Bronchial epithelial cell (primary cell): ENCODE measurements around the gene TAF13. TPM values are rescaled to one million over a fixed set of nuclear protein-coding genes. Genes with fewer than 3 reads are reported as not detected.

Experiments
- DNase-seq: peaks from one replicate; pipeline ENCODE4 v3.0.0-alpha.2; 2010; ENCODE audit warnings: low read depth
- FAIRE-seq: peaks from 2 replicates; lab custom pipeline; 2011; peaks lifted over from hg19 to GRCh38; lab: Jason Lieb, UNC
- H3K27me3 ChIP-seq: 2 replicates; pipeline ENCODE4 v1.5.1; 2011; ENCODE audit warnings: low read length; ENCODE audit not compliant: control insufficient read depth, insufficient read depth
- H3K36me3 ChIP-seq: 2 replicates; pipeline ENCODE4 v1.5.1; 2011; ENCODE audit warnings: low read length; ENCODE audit not compliant: control insufficient read depth, insufficient read depth
- H3K4me3 ChIP-seq: 2 replicates; pipeline ENCODE4 v1.5.1; 2011; ENCODE audit warnings: mild to moderate bottlenecking, low read depth, low read length, control low read depth
- total RNA-seq: library from RNA; depleted of rRNA; stranded (reverse); fragments of >200 nt; gene quantifications from 2 replicates; pipeline ENCODE4 v1.2.1, GENCODE V29; 2014
- TF ChIP-seq, protein P1 (sequence below): IDR thresholded peaks from 2 replicates; pipeline ENCODE4 v1.5.1; 2011; ENCODE audit warnings: mild to moderate bottlenecking, moderate library complexity, low read length, control low read depth, inconsistent platforms; ENCODE audit not compliant: insufficient read depth, severe bottlenecking

TAF13 gene
- total RNA-seq, 1 donor from 2014 or later, result 96.9 TPM

DNA sequence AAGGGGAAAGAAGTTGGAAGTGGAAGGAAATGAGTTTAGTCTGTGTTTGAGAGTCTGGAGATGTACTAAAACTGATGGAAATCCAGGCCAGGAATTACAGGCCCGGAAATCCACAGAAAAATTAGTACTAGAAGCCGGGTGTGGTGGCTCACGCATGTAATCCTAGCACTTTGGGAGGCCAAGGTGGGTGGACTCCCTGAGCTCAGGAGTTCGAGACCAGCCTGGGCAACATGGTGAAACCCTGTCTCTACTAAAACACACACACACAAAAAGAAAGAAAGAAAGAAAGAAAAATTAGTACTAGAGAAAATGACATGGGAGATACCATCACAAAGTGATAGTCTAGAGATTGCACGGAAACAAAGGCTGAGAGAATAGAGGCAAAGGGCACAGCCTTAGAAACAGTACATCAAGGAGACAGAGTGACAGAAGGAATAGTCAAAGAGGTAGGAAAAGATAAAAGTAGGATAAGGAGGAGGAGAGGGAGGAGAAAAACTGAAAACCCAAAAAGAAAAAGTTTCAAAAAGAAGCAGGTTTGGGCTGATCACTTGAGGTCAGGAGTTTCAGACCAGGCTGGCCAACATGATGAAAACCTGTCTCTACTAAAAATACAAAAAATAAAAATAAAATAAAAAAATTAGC is 4.8 kb upstream of the TAF13 start:
- DNase-seq (no peak), FAIRE-seq (no peak)
- H3K36me3 ChIP-seq, result no peaks in the 10 kb centered on the region
- TF ChIP-seq, protein P1, sequence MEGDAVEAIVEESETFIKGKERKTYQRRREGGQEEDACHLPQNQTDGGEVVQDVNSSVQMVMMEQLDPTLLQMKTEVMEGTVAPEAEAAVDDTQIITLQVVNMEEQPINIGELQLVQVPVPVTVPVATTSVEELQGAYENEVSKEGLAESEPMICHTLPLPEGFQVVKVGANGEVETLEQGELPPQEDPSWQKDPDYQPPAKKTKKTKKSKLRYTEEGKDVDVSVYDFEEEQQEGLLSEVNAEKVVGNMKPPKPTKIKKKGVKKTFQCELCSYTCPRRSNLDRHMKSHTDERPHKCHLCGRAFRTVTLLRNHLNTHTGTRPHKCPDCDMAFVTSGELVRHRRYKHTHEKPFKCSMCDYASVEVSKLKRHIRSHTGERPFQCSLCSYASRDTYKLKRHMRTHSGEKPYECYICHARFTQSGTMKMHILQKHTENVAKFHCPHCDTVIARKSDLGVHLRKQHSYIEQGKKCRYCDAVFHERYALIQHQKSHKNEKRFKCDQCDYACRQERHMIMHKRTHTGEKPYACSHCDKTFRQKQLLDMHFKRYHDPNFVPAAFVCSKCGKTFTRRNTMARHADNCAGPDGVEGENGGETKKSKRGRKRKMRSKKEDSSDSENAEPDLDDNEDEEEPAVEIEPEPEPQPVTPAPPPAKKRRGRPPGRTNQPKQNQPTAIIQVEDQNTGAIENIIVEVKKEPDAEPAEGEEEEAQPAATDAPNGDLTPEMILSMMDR, result no peak
- H3K27me3 ChIP-seq, result no peaks in the 10 kb centered on the region
- H3K4me3 ChIP-seq, result no peak overlapping the region

DNA sequence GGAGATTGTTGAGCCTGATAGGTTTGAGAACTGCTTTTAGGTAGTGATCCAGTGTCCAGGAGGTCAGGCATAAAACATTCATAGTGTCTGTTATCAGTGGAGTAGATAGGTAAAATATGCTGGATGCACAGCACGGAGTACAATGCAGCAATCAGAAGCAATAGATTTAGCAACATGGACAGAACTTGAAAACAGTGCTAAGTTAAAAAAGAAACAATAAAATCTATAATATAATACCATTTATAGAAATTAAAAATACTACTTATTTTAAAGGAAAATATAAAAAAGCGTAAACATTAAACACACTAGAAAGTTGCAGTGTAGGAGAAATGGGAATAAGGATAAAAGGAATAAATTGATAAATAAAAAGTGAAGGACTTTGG is 3.4 kb upstream of the TAF13 start:
- TF ChIP-seq, protein P1, result no peak
- no peak for DNase-seq
- Histone ChIP-seq H3K4me3 (no peak overlapping the region), H3K27me3 (no peaks in the 10 kb centered on the region), H3K36me3 (no peaks in the 10 kb centered on the region)
- FAIRE-seq, result no peak

DNA sequence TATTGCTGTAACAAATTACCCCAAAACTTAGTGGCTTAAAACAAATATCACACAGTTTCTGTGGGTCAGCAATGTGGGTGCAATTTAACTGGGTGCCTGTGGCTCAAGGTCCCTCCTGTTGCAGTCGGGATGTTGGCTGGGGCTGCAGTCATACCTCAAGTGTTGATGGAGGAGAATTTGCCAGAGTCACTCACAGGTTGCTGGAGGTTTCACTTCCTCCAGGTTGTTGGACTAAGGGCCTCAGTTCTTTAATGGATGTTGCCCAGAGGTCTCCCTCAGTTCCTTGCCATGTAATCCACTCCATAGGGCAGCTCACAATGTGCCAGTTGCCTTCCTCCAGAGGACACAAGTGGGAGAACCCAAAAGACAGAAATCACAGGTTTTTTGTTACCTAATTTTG is 2.5 kb upstream of the TAF13 start:
- no peaks in the 10 kb centered on the region for H3K27me3 ChIP-seq
- FAIRE-seq, result no peak
- TF ChIP-seq, protein P1, result no peak
- H3K36me3 ChIP-seq, result no peaks in the 10 kb centered on the region
- DNase-seq, result no peak
- H3K4me3 ChIP-seq, result no peak overlapping the region

DNA sequence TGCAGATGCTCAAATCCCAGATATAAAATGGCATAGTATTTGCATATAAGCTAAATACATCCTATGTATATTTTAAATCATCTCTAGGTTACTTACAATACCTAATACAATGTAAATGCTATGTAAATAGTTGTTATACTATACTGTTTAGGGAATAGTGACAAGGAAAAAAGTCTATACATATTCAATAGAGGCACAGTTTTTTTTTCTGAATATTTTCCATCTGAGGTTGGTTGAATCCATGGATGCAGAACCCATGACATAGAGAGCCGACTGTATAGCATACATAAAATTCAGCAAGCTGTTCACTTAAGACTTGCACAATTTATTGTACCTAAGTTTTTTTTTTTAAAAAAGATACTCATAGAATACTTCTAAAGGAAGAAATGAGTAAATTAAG is 6.5 kb downstream of the TAF13 start:
- peaks cover 2% of the 10 kb centered on the region for H3K36me3 ChIP-seq
- FAIRE-seq (no peak), DNase-seq (no peak)
- TF ChIP-seq, protein P1, result no peak
- H3K4me3 ChIP-seq, result no peak overlapping the region
- no peaks in the 10 kb centered on the region for H3K27me3 ChIP-seq

DNA sequence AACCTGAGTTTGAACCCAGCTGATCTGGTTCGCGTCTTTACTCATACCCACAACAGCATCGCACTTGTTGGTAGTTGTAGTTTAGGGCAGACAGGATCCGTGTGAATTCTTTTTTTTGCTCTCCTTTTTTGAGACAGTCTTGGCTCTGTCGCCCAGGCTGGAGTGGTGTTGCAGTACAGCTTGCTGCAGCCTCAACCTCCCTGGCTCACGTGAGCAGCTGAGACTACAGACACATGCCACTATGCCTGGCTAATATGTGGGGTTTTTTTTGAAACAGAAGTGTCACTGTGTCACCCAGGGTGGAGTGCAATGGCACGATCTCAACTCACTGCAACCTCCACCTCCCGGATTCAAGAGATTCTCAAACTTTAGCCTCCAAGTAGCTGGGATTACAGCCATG is 7.9 kb downstream of the TAF13 start:
- TF ChIP-seq, protein P1, result no peak
- FAIRE-seq (no peak), DNase-seq (no peak)
- Histone ChIP-seq H3K36me3 (peaks cover 2% of the 10 kb centered on the region), H3K27me3 (no peaks in the 10 kb centered on the region), H3K4me3 (no peak overlapping the region)

DNA sequence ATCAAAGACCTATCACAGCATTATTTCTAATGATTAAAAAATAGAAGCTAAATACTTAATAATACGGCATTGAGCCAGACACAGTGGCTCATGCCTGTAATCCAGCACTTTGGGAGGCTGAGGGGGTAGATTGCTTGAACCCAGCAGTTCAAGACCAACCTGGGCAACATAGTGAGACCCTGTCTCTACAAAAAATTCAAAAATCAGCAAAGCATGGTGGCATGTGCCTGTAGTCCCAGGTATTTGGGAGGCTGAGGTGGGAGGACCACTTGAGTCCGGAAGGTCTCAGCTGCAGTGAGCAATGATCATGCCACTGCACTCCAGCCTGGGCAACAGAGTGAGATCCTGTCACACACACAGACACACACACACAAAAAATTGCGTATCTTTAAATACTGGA is 10.7 kb downstream of the TAF13 start:
- TF ChIP-seq, protein P1, result no peak
- Histone ChIP-seq H3K27me3 (no peaks in the 10 kb centered on the region), H3K36me3 (peaks cover 2% of the 10 kb centered on the region), H3K4me3 (no peak overlapping the region)
- DNase-seq (no peak), FAIRE-seq (no peak)
